SK-N-SH treated with all-trans-retinoic acid at 6 μM for 48 hours (cell line): Measurements from ENCODE around the gene TTL.

ENCODE experiments used
- ATAC-seq: fragments of 200-7000 bp; cut with Tn5 transposase; 3 replicates; pipeline ENCODE4 v1.9.1; 2020; ENCODE audit warnings: mild to moderate bottlenecking, moderate library complexity
- ARNTL ChIP-seq: fragments of 450-650 bp; formaldehyde crosslinking; IDR thresholded peaks from 2 replicates; pipeline ENCODE4 v1.5.0; 2020; ENCODE audit warnings: low read depth, mild to moderate bottlenecking, moderate library complexity, borderline replicate concordance
- BACH2 ChIP-seq: fragments of 250-450 bp; sonication (Bioruptor Pico); IDR thresholded peaks from 2 replicates; pipeline ENCODE4 v1.9.0; 2021; ENCODE audit warnings: mild to moderate bottlenecking, borderline replicate concordance
- CSRNP3 ChIP-seq: fragments of 250-450 bp; sonication (Bioruptor Pico); IDR thresholded peaks from 2 replicates; pipeline ENCODE4 v1.5.1; 2021; ENCODE audit warnings: mild to moderate bottlenecking, moderate library complexity
- GLIS3 ChIP-seq: fragments of 250-450 bp; sonication (Bioruptor Pico); IDR thresholded peaks from 2 replicates; pipeline ENCODE4 v1.5.0; 2020; ENCODE audit warnings: mild to moderate bottlenecking, moderate library complexity
- ISL1 ChIP-seq: fragments of 250-450 bp; sonication (Bioruptor Pico); IDR thresholded peaks from 2 replicates; pipeline ENCODE4 v2.1.2; 2022; ENCODE audit warnings: mild to moderate bottlenecking, moderate library complexity
- OSR1 ChIP-seq: fragments of 250-450 bp; sonication (Bioruptor Pico); IDR thresholded peaks from 2 replicates; pipeline ENCODE4 v1.8.0; 2022; ENCODE audit warnings: moderate library complexity, mild to moderate bottlenecking, inconsistent platforms
- POU6F1 ChIP-seq: fragments of 250-450 bp; sonication (Bioruptor Pico); IDR thresholded peaks from 2 replicates; pipeline ENCODE4 v1.8.0; 2021; ENCODE audit warnings: low read depth, mild to moderate bottlenecking, moderate library complexity, borderline replicate concordance
- PPARA ChIP-seq: fragments of 250-450 bp; sonication (Bioruptor Pico); IDR thresholded peaks from 2 replicates; pipeline ENCODE4 v1.5.0; 2020; ENCODE audit warnings: mild to moderate bottlenecking, borderline replicate concordance
- TCF4 ChIP-seq: fragments of 250-450 bp; sonication (Bioruptor Pico); IDR thresholded peaks from 2 replicates; pipeline ENCODE4 v1.8.0; 2021; ENCODE audit warnings: mild to moderate bottlenecking, moderate library complexity, borderline replicate concordance
- TOX ChIP-seq: fragments of 250-450 bp; sonication (Bioruptor Pico); IDR thresholded peaks from 2 replicates; pipeline ENCODE4 v1.8.0; 2021; ENCODE audit warnings: mild to moderate bottlenecking, moderate library complexity, borderline replicate concordance
- ZC3H10 ChIP-seq: fragments of 250-450 bp; sonication (Bioruptor Pico); IDR thresholded peaks from 2 replicates; pipeline ENCODE4 v1.5.1; 2021; ENCODE audit warnings: mild to moderate bottlenecking, moderate library complexity
- ZFP3 ChIP-seq: fragments of 250-450 bp; sonication (Bioruptor Pico); IDR thresholded peaks from 2 replicates; pipeline ENCODE4 v1.5.0; 2020; ENCODE audit warnings: mild to moderate bottlenecking, moderate library complexity
- ZNF565 ChIP-seq: fragments of 450-650 bp; formaldehyde crosslinking; conservative IDR thresholded peaks from 2 replicates; pipeline ENCODE4 v1.5.0; 2020; ENCODE audit warnings: low read depth, mild to moderate bottlenecking, moderate library complexity
- ZNF8 ChIP-seq: fragments of 450-650 bp; formaldehyde crosslinking; IDR thresholded peaks from 2 replicates; pipeline ENCODE4 v1.5.0; 2020; ENCODE audit warnings: mild to moderate bottlenecking, moderate library complexity
- TF ChIP-seq, protein P1 (sequence below): fragments of 250-450 bp; sonication (Bioruptor Pico); IDR thresholded peaks from 2 replicates; pipeline ENCODE4 v1.5.1; 2020; ENCODE audit warnings: low read depth, mild to moderate bottlenecking, moderate library complexity
- TF ChIP-seq, protein P2 (sequence below): fragments of 250-450 bp; sonication (Bioruptor Pico); IDR thresholded peaks from 2 replicates; pipeline ENCODE4 v1.8.0; 2020; ENCODE audit warnings: mild to moderate bottlenecking, moderate library complexity, borderline replicate concordance

Gene TTL

DNA sequence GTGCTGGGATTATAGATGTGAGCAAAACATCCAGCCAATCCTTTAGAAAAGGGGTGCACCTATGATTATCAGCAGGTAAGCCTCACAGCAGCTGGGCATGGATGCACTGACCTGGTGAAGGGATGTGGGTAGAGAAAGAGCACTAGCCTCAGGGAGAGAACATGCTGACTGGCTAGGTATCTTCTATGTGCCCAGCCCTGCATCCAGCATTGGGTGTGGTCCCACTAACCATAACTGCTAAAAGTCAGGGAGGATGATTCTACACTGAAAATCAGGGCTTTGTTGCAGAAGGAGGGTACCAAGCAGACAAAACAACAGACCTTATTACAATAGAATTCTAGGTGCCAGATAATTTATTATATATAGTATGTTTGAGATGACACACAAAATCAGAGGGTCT is 27.4 kb upstream of the TTL start (continued):
- no peak for TF ChIP-seq POU6F1
- no peak for TF ChIP-seq BACH2 (CRISPR knock-in tag)
- no peak for TF ChIP-seq TCF4
- TF ChIP-seq, protein P1, sequence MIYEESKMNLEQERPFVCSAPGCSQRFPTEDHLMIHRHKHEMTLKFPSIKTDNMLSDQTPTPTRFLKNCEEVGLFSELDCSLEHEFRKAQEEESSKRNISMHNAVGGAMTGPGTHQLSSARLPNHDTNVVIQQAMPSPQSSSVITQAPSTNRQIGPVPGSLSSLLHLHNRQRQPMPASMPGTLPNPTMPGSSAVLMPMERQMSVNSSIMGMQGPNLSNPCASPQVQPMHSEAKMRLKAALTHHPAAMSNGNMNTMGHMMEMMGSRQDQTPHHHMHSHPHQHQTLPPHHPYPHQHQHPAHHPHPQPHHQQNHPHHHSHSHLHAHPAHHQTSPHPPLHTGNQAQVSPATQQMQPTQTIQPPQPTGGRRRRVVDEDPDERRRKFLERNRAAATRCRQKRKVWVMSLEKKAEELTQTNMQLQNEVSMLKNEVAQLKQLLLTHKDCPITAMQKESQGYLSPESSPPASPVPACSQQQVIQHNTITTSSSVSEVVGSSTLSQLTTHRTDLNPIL = no peak

DNA sequence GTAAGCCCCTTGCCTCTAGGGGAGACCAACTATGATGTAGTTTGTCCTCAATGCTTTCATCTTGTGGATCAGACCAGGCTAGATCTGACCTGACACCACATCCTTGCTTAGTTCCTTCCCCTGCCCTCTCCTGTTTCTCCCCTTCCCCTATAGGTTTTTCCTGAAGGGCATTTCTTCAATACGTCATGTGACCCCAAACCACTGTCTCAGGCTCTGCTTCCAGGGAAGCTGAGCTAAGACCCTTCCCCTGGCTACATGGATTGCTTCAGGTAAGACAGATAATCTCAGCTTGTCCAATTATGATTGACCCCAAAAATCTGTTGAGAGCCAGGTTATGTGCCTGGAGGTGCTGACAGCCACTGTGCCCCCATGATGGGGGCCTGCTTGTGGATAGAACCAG is 22.6 kb upstream of the TTL start:
- no peak for TF ChIP-seq ARNTL (CRISPR knock-in tag)
- no peak for TF ChIP-seq ZNF8 (CRISPR knock-in tag)
- TF ChIP-seq ZC3H10 (CRISPR knock-in tag) = no peak
- TF ChIP-seq PPARA (CRISPR knock-in tag) = no peak
- no peak for TF ChIP-seq TOX (CRISPR knock-in tag)
- ATAC-seq = no peak

DNA sequence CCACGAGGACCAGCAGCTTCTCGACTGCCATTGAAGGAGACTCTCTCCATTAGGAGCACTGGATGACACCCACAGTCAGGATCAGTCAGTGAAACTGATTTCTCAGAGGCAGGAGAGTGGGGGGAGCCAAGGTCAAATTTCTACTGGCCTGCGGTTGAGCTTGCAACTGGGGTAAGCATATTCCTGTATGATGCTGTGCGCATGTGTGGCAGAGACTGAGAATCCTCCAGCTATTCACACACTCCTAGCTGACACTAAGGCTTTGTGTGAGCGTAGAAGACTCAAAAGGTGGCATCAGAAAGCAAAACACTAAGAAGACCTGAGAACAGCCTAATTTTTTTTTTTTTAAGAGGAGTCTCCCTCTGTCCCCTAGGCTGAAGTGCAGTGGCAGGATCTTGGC is 19.8 kb upstream of the TTL start:
- ATAC-seq = no peak
- no peak for TF ChIP-seq ZNF565 (CRISPR knock-in tag)
- no peak for TF ChIP-seq BACH2 (CRISPR knock-in tag)

- no peak for ATAC-seq
- TF ChIP-seq, protein P1 = no peak
- TF ChIP-seq TCF4 = no peak
- TF ChIP-seq OSR1 = no peak
- no peak for TF ChIP-seq ZFP3 (CRISPR knock-in tag)
- TF ChIP-seq ZC3H10 (CRISPR knock-in tag) = no peak
Measured at GRCh38 chr2:112463256-112463655, 18.7 kb upstream of the TTL start.

GRCh38 chr2:112465382-112465781 is 16.6 kb upstream of the TTL start:
- ATAC-seq = peak; percentile 64
- TF ChIP-seq GLIS3 (CRISPR knock-in tag) (no peak), POU6F1 (no peak), CSRNP3 (CRISPR knock-in tag) (no peak), ISL1 (CRISPR knock-in tag) (no peak), ZFP3 (CRISPR knock-in tag) (no peak), ZNF8 (CRISPR knock-in tag) (no peak), OSR1 (no peak)
- TF ChIP-seq, protein P2, sequence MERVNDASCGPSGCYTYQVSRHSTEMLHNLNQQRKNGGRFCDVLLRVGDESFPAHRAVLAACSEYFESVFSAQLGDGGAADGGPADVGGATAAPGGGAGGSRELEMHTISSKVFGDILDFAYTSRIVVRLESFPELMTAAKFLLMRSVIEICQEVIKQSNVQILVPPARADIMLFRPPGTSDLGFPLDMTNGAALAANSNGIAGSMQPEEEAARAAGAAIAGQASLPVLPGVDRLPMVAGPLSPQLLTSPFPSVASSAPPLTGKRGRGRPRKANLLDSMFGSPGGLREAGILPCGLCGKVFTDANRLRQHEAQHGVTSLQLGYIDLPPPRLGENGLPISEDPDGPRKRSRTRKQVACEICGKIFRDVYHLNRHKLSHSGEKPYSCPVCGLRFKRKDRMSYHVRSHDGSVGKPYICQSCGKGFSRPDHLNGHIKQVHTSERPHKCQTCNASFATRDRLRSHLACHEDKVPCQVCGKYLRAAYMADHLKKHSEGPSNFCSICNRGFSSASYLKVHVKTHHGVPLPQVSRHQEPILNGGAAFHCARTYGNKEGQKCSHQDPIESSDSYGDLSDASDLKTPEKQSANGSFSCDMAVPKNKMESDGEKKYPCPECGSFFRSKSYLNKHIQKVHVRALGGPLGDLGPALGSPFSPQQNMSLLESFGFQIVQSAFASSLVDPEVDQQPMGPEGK (CRISPR knock-in tag) = no peak
- TF ChIP-seq, protein P1 = no peak
